Right lobe of liver (tissue), 6 donors: ENCODE results near the gene WNK2. TPM values are rescaled to one million over a fixed set of nuclear protein-coding genes. Genes with fewer than 3 reads are reported as not detected.
"Not testable (repeated sequence)": the region's sequence is repeated elsewhere in the genome, so short reads cannot be mapped to it uniquely, and the experiment has no call there.

Experiments used
- ATAC-seq, 4 donors: fragments of 200-7000 bp; cut with Tn5 transposase; one replicate each; pipeline ENCODE4 v1.9.1; 2020; ENCODE audit warnings: mild to moderate bottlenecking in 4 of 4, moderate library complexity in 4 of 4
- DNase-seq, 3 donors: peaks; one replicate each; pipeline ENCODE4 v3.0.0-alpha.2; 2020
- H3K27ac ChIP-seq, 3 donors: fragments of 200-600 bp; one replicate each; pipeline ENCODE4 v1.8.0; 2022
- H3K27me3 ChIP-seq, 2 donors: fragments of 200-600 bp; one replicate each; pipeline ENCODE4 v1.8.0; 2022
- H3K36me3 ChIP-seq, 4 donors: fragments of 200-600 bp; sonication (generic) in 1 of 4; one replicate each; pipeline versions ENCODE4 v1.5.1 to v1.8.0; 2017 to 2022; ENCODE audit warnings: control low read depth in 1 of 4
- H3K4me1 ChIP-seq, 4 donors: fragments of 200-600 bp; sonication (generic) in 1 of 4; one replicate each; pipeline versions ENCODE4 v1.5.1 to v1.8.0; 2017 to 2022; ENCODE audit warnings: control low read depth in 1 of 4
- H3K4me3 ChIP-seq, 3 donors: fragments of 200-600 bp; one replicate each; pipeline ENCODE4 v1.8.0; 2022
- H3K9me3 ChIP-seq, 4 donors: fragments of 200-600 bp; sonication (generic) in 1 of 4; one replicate each; pipeline versions ENCODE4 v1.5.1 to v1.8.0; 2017 to 2022; ENCODE audit warnings: control low read depth in 1 of 4
- CTCF ChIP-seq, 4 donors: fragments of 200-600 bp in 3 of 4; fragments of 450-650 bp in 1 of 4; IDR thresholded peaks; one replicate each; pipeline versions ENCODE4 v1.5.1 to v1.8.0; 2016 to 2022; ENCODE audit warnings: antibody characterized with exemption in 4 of 4, mild to moderate bottlenecking in 2 of 4
- POLR2A ChIP-seq: fragments of 450-650 bp; IDR thresholded peaks from one replicate; pipeline ENCODE4 v1.6.1; 2017; ENCODE audit warnings: antibody characterized with exemption, mild to moderate bottlenecking
- WGBS: methylation state at CpG from one replicate; pipeline ENCODE4 v1.1.6; 2018; ENCODE audit warnings: low coverage, low lambda C conversion rate; ENCODE audit not compliant: insufficient coverage; ENCODE audit errors: missing lambda C conversion rate; 5-methylcytosine and 5-hydroxymethylcytosine counted together
- intact Hi-C, 2 donors: fragments of 100-400 bp; cut with DNase I; formaldehyde crosslinking; loops; one replicate each; pipeline versions ENCODE4 v1.11.2 to v1.14.1; 2022
- total RNA-seq, 6 experiments: library from RNA; depleted of rRNA in 2 of 6; stranded (reverse); fragments of >200 nt in 2 of 6; fragmentation: NEBNext Ultra II Directional in 3 of 6; extraction: Animal tissue kit (Norgen Biotek cat#: 25700) in 3 of 6; gene quantifications; one replicate each; pipeline versions ENCODE4 v1.1.0 to v1.2.4, GENCODE V29; 2016 to 2023
- donor health status: DM: no; HTN: yes; CAD: no.
- donor health status: DM: no; HTN: no; CAD: no.
- donor health status: DM: no; HTN: no; CAD: no.
- donor health status: DM: no; HTN: yes; CAD: no.
- donor health status: DM: no; HTN: yes; CAD: no.

WNK2 gene
- total RNA-seq, 6 experiments from 2014 or later: 0.43 to 3.6 (median 1.3) TPM

DNA sequence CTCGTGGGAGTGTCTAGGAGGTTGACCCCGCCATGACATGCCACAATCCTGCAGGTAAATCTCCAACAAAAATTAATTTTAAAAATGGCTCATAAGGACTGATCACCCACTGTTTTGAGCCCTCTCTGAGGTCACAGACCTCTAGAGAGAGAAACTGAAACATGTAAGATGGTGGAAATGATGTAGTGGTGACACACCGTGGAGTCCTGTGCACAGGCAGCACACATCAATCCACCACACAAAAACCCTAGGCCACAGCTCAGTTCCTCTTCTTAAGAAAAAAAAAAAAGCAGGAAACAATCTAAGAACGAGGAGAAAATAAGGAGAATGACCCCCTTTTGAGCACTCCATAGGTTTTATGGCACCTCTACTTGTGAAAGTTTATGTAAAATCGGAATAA lies 173.7 kb downstream of the WNK2 start:
- intact Hi-C loops: no loop called here
- Histone ChIP-seq H3K4me3 (no peak overlapping the region), H3K27ac (no peak overlapping the region), H3K4me1 (no peaks in the 10 kb centered on the region), H3K27me3 (no peaks in the 10 kb centered on the region), H3K36me3 (no peaks in the 10 kb centered on the region), H3K9me3 (peaks cover 0 to 9% (median 0%) of the 10 kb centered on the region in 4 donors)
- TF ChIP-seq POLR2A (no peak), CTCF (IDR thresholded peaks at IDR 0.05) (no peak)
- DNase-seq (no peak), ATAC-seq (no peak)
- WGBS: 43% methylated on average over 5 of the region's 5 CpGs

- H3K36me3 ChIP-seq, H3K4me1 ChIP-seq, H3K9me3 ChIP-seq, intact Hi-C loops, H3K27ac ChIP-seq, DNase-seq, H3K4me3 ChIP-seq, ATAC-seq, H3K27me3 ChIP-seq: not testable (repeated sequence)
- 87% methylated on average over 7 of the region's 8 CpGs for WGBS
Observed at GRCh38 chr9:93359907-93360306, 176.0 kb downstream of the WNK2 start.

DNA sequence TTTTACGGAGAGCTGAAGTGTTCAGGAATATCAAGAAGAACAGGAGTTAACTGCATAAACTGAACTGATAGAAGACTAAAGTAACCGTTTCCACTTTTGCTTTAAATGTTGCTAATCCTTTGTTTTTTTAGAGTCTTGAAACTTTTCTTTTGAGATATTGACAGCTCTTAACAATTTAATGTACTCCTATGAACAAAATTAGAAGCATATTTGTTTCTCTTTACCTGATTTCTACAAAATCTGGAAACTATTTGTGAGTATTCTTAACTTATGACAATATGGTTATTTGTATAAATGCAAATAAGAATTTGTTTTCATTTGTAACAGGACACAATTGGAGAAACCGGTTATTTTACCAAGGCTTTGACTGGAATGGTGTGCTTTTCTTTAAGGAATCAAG lies 178.1 kb downstream of the WNK2 start:
- Histone ChIP-seq H3K36me3 (no peaks in the 10 kb centered on the region), H3K27ac (no peak overlapping the region), H3K9me3 (peaks cover 0 to 9% (median 0%) of the 10 kb centered on the region in 4 donors), H3K27me3 (no peaks in the 10 kb centered on the region), H3K4me1 (no peaks in the 10 kb centered on the region), H3K4me3 (no peak overlapping the region)
- intact Hi-C loops: no loop called here
- TF ChIP-seq CTCF (IDR thresholded peaks at IDR 0.05): no peak
- TF ChIP-seq POLR2A: no peak
- no peak for DNase-seq
- 51% methylated on average over 3 of the region's 3 CpGs for WGBS
- ATAC-seq: no peak

DNA sequence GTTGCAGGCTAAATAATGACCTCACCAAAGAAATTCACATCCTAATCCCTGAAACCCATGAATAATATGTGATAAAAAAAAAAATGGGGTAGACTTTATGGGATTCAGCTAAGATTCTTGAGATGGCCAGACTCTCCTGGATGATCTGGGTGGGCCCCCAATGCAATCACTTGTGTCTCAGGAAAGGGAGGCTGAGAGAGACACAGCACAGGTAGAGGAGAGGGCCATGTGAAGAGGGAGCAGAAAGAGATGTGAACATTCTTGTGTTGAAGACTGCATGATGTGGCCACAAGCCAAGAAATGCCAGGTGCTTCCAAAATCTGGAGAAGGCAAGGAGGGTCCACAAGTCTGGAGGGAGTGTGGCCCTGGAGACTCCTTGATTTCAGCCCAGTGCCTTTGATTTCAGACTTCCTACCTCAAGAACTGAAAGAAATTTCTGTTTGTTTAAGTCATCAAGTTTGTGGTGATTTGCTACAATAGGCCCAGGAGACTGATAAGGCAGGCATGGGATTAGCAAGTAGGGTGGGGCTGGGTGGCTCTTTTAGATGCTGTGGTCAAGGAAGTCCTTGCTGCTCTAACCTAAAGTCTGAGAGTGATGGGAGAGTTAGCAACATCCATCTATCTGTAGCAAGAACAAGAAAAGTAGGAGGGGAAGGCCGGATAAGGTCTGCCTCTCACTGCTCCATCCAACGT lies 180.9 kb downstream of the WNK2 start:
- no peak for ATAC-seq
- H3K4me3 ChIP-seq: no peak overlapping the region

More for the DNA sequence above, 180.9 kb downstream of the WNK2 start:
- DNase-seq: no peak
- no peak overlapping the region for H3K27ac ChIP-seq
- no peaks in the 10 kb centered on the region for H3K27me3 ChIP-seq
- peaks cover 0 to 4% (median 0%) of the 10 kb centered on the region in 4 donors for H3K9me3 ChIP-seq
- 100% methylated on average over 1 of the region's 2 CpGs for WGBS
- no peaks in the 10 kb centered on the region for H3K4me1 ChIP-seq
- intact Hi-C loops: no loop called here
- H3K36me3 ChIP-seq: no peaks in the 10 kb centered on the region
- TF ChIP-seq CTCF (IDR thresholded peaks at IDR 0.05): no peak
- no peak for TF ChIP-seq POLR2A
